Natural killer cell treated with Interleukin-12 subunit alpha and Interleukin-12 subunit beta and Interleukin-15 and Interleukin-18, amount 100 ng/mL, for 72 hours (primary cell): ENCODE results near the gene ELOVL1. TPM values are rescaled to one million over a fixed set of nuclear protein-coding genes. Genes with fewer than 3 reads are reported as not detected.

Experiments used
- ATAC-seq, 2 donors: fragments of 150-1000 bp; cut with Tn5 transposase in 1 of 2; sonication (Bioruptor Pico), chemical (Tn5 transposase) in 1 of 2; 2 replicates each; pipeline ENCODE4 v1.10.0; 2021
- DNase-seq: peaks from one replicate; pipeline ENCODE4 v3.0.0; 2022; ENCODE audit warnings: low spot score
- H3K27ac Mint-ChIP-seq, 2 donors: 1 replicate in 1 of 2; 2 replicates in 1 of 2; pipeline ENCODE4 v1.8.0; 2022; ENCODE audit warnings: mixed read lengths in 2 of 2, mild to moderate bottlenecking in 1 of 2, moderate library complexity in 1 of 2
- H3K27me3 Mint-ChIP-seq, 2 donors: 1 replicate in 1 of 2; 2 replicates in 1 of 2; pipeline ENCODE4 v1.8.0; 2022; ENCODE audit warnings: mixed read lengths in 2 of 2
- H3K36me3 Mint-ChIP-seq: one replicate; pipeline ENCODE4 v1.8.0; 2022; ENCODE audit warnings: mixed read lengths
- H3K4me1 Mint-ChIP-seq, 2 donors: 1 replicate in 1 of 2; 2 replicates in 1 of 2; pipeline ENCODE4 v1.8.0; 2022; ENCODE audit warnings: low read depth in 2 of 2, mixed read lengths in 2 of 2, mild to moderate bottlenecking in 1 of 2
- H3K4me3 Mint-ChIP-seq: one replicate; pipeline ENCODE4 v1.8.0; 2022; ENCODE audit warnings: mixed read lengths
- H3K9me3 Mint-ChIP-seq: 2 replicates; pipeline ENCODE4 v1.8.0; 2022; ENCODE audit warnings: mixed read lengths
- total RNA-seq, 2 donors: library from RNA; stranded (reverse); gene quantifications; one replicate each; pipeline ENCODE4 v1.2.3, GENCODE V29; 2022

Gene ELOVL1
- total RNA-seq, 2 donors from 2014 or later: 101 to 108 TPM

GRCh38 chr1:43319766-43320165 is 48.0 kb downstream of the ELOVL1 start:
- Mint-ChIP-seq H3K27me3 (no peaks in the 10 kb centered on the region), H3K9me3 (peaks cover 7% of the 10 kb centered on the region), H3K4me3 (no peak overlapping the region), H3K27ac (peak overlapping the region in 1 of 2 donors; percentile 60), H3K4me1 (peaks cover 6 to 15% of the 10 kb centered on the region in 2 donors), H3K36me3 (peaks cover 8% of the 10 kb centered on the region)
- ATAC-seq (no peak), DNase-seq (no peak)

- H3K4me3 Mint-ChIP-seq: no peak overlapping the region
- H3K4me1 Mint-ChIP-seq: peaks cover 3 to 10% of the 10 kb centered on the region in 2 donors
- peaks cover 3% of the 10 kb centered on the region for H3K36me3 Mint-ChIP-seq
- no peaks in the 10 kb centered on the region for H3K27me3 Mint-ChIP-seq
- H3K9me3 Mint-ChIP-seq: peaks cover 2% of the 10 kb centered on the region
- no peak overlapping the region for H3K27ac Mint-ChIP-seq
- ATAC-seq (no peak), DNase-seq (no peak)
Observed at GRCh38 chr1:43319288-43319687, 48.5 kb downstream of the ELOVL1 start.

GRCh38 chr1:43318831-43319230 is 49.0 kb downstream of the ELOVL1 start:
- H3K27ac Mint-ChIP-seq: no peak overlapping the region
- H3K9me3 Mint-ChIP-seq: no peaks in the 10 kb centered on the region
- H3K36me3 Mint-ChIP-seq: no peaks in the 10 kb centered on the region
- H3K4me3 Mint-ChIP-seq: no peak overlapping the region
- peaks cover 0 to 8% of the 10 kb centered on the region in 2 donors for H3K4me1 Mint-ChIP-seq
- H3K27me3 Mint-ChIP-seq: no peaks in the 10 kb centered on the region
- no peak for DNase-seq
- ATAC-seq: no peak

- DNase-seq (no peak), ATAC-seq (no peak)
- Mint-ChIP-seq H3K4me1 (peaks cover 0 to 8% of the 10 kb centered on the region in 2 donors), H3K9me3 (no peaks in the 10 kb centered on the region), H3K36me3 (no peaks in the 10 kb centered on the region), H3K4me3 (no peak overlapping the region), H3K27me3 (no peaks in the 10 kb centered on the region), H3K27ac (no peak overlapping the region)
Observed at GRCh38 chr1:43317817-43318471, 49.9 kb downstream of the ELOVL1 start.

- no peak for ATAC-seq
- no peak overlapping the region for H3K4me3 Mint-ChIP-seq
- no peaks in the 10 kb centered on the region for H3K36me3 Mint-ChIP-seq
- no peaks in the 10 kb centered on the region for H3K27me3 Mint-ChIP-seq
- peaks cover 0 to 8% of the 10 kb centered on the region in 2 donors for H3K4me1 Mint-ChIP-seq
- no peak overlapping the region for H3K27ac Mint-ChIP-seq
- no peak for DNase-seq
- no peaks in the 10 kb centered on the region for H3K9me3 Mint-ChIP-seq
Observed at GRCh38 chr1:43316738-43317520, 50.9 kb downstream of the ELOVL1 start.

- H3K4me3 Mint-ChIP-seq: no peak overlapping the region
- DNase-seq (no peak), ATAC-seq (no peak)
- H3K27me3 Mint-ChIP-seq: no peaks in the 10 kb centered on the region
- no peaks in the 10 kb centered on the region for H3K9me3 Mint-ChIP-seq
- H3K27ac Mint-ChIP-seq: no peak overlapping the region
- H3K4me1 Mint-ChIP-seq: peaks cover 0 to 8% of the 10 kb centered on the region in 2 donors
- H3K36me3 Mint-ChIP-seq: no peaks in the 10 kb centered on the region
Observed at GRCh38 chr1:43315963-43316737, 51.7 kb downstream of the ELOVL1 start.

GRCh38 chr1:43315481-43315880 is 52.3 kb downstream of the ELOVL1 start:
- peaks cover 0 to 8% of the 10 kb centered on the region in 2 donors for H3K4me1 Mint-ChIP-seq
- ATAC-seq: no peak
- no peaks in the 10 kb centered on the region for H3K9me3 Mint-ChIP-seq
- no peak overlapping the region for H3K4me3 Mint-ChIP-seq
- no peak for DNase-seq
- H3K27ac Mint-ChIP-seq: no peak overlapping the region
- no peaks in the 10 kb centered on the region for H3K36me3 Mint-ChIP-seq
- no peaks in the 10 kb centered on the region for H3K27me3 Mint-ChIP-seq

GRCh38 chr1:43314233-43314632 is 53.6 kb downstream of the ELOVL1 start:
- H3K36me3 Mint-ChIP-seq: no peaks in the 10 kb centered on the region

GRCh38 chr1:43313771-43314170 is 54.0 kb downstream of the ELOVL1 start:
- Mint-ChIP-seq H3K27ac (no peak overlapping the region), H3K36me3 (no peaks in the 10 kb centered on the region), H3K9me3 (no peaks in the 10 kb centered on the region), H3K27me3 (no peaks in the 10 kb centered on the region), H3K4me3 (no peak overlapping the region), H3K4me1 (no peaks in the 10 kb centered on the region)
- ATAC-seq (no peak), DNase-seq (no peak)

More at GRCh38 chr1:43314233-43314632, 53.6 kb downstream of the ELOVL1 start:
- H3K27ac Mint-ChIP-seq: no peak overlapping the region
- no peak for DNase-seq
- no peaks in the 10 kb centered on the region for H3K27me3 Mint-ChIP-seq
- no peak overlapping the region for H3K4me3 Mint-ChIP-seq
- no peaks in the 10 kb centered on the region for H3K4me1 Mint-ChIP-seq
- ATAC-seq: no peak
- no peaks in the 10 kb centered on the region for H3K9me3 Mint-ChIP-seq

Other genes starting within 250 kb of the ELOVL1 start
- gene EBNA1BP2, start 195.7 kb downstream of the ELOVL1 start, total RNA-seq: 100 to 1,000 TPM in 1 of 2 donors, 10 to 100 TPM in 1; 76.4 to 152 TPM
- under 1 TPM in 1 of 2 donors, not detected in 1; 0.25 TPM for gene CFAP57, start 195.7 kb downstream of the ELOVL1 start, total RNA-seq
- gene TMEM125, start 98.0 kb downstream of the ELOVL1 start, total RNA-seq: not detected
- not detected for gene C1orf210, start 82.4 kb downstream of the ELOVL1 start, total RNA-seq
- gene TIE1, start 67.0 kb downstream of the ELOVL1 start, total RNA-seq: 10 to 100 TPM in 1 of 2 donors, 1 to 10 TPM in 1; 9.6 to 11.4 TPM
- gene MPL, start 30.2 kb downstream of the ELOVL1 start, total RNA-seq: not detected
- gene CDC20, start 9.0 kb downstream of the ELOVL1 start, total RNA-seq: 100 to 1,000 TPM in 1 of 2 donors, 10 to 100 TPM in 1; 98.7 to 152 TPM
- gene MED8, start 21.8 kb upstream of the ELOVL1 start, total RNA-seq: 10 to 100 TPM; 42.6 to 57.9 TPM
- 100 to 1,000 TPM in 1 of 2 donors, 10 to 100 TPM in 1; 73.3 to 119 TPM for gene SZT2, start 21.9 kb upstream of the ELOVL1 start, total RNA-seq
- 10 to 100 TPM; 13.4 to 15.0 TPM for gene HYI, start 85.9 kb upstream of the ELOVL1 start, total RNA-seq
- gene PTPRF, start 162.9 kb upstream of the ELOVL1 start, total RNA-seq: 1 to 10 TPM in 1 of 2 donors, under 1 TPM in 1; 0.33 to 1.3 TPM